Measurements from ENCODE around the gene CFAP53. TPM values are rescaled to one million over a fixed set of nuclear protein-coding genes. Genes with fewer than 3 reads are reported as not detected.

The CFAP53 gene
- total and polyA plus RNA-seq, 2 donors (not counting 3 experiments of a cell fraction or from before 2014, with no cell fraction given): 0.12 to 0.18 TPM

DNA sequence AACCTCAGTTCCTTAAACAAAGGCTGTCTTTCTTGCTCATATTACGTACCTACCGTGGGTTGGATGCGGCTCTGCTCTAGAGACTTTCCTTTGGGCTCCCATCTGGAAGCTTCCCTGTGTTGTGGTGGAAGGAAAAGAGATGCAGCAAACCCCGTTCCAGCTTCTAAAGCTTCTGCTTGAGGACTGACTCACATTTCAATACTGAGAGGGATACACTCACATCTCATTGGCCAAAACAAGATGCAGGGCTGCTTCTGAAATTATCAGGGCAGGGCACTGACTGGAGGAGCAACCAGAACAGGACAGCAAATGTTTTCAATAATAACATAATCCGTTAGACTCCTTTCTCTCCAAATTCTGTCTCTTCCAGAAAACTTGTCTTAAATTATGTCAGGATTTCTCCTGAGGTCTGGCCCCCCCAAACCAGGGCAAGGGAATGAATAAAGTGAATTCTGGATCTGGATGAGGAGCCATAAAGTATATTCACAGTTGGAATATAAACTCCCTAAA, 66.9 kb downstream of the CFAP53 start:
- no peak overlapping the region for H3K9ac ChIP-seq (replicated peaks; ENCODE audit: extremely low read depth, insufficient read depth, low read length)
- H2AFZ ChIP-seq (ENCODE audit: low read depth, low read length): no peak overlapping the region
- intact Hi-C loops (cut with micrococcal nuclease): no loop called here
- CTCF ChIA-PET: interaction anchor here (1.2 kb wide), 1 partner anchor 158 kb away, joined by 4 read pairs; no protein-coding TSS in a partner anchor
- no peaks in the 10 kb centered on the region for H3K9me3 ChIP-seq (replicated peaks; ENCODE audit: control insufficient read depth, insufficient read depth, low read length)
- TF ChIP-seq EZH2 (IDR thresholded peaks at IDR 0.05; ENCODE audit: borderline replicate concordance, low read depth, low read length, severe bottlenecking): no peak
- no peak for TF ChIP-seq MYC (IDR thresholded peaks at IDR 0.05; ENCODE audit: low read depth, low read length)
- TF ChIP-seq POLR2AphosphoS5 (IDR thresholded peaks at IDR 0.05; ENCODE audit: insufficient read depth, low read depth, low read length): no peak
- TF ChIP-seq POLR2A (IDR thresholded peaks at IDR 0.05; ENCODE audit: low read depth, low read length): no peak
- no peak for TF ChIP-seq FOS (IDR thresholded peaks at IDR 0.05; ENCODE audit: borderline replicate concordance, insufficient read depth, low read length)
- TF ChIP-seq MAX (IDR thresholded peaks at IDR 0.05; ENCODE audit: insufficient read depth, insufficient read length): no peak
- no peak for TF ChIP-seq GATA2 (IDR thresholded peaks at IDR 0.05; ENCODE audit: insufficient read depth, insufficient read length, low read depth, low read length)
- TF ChIP-seq, protein P1, sequence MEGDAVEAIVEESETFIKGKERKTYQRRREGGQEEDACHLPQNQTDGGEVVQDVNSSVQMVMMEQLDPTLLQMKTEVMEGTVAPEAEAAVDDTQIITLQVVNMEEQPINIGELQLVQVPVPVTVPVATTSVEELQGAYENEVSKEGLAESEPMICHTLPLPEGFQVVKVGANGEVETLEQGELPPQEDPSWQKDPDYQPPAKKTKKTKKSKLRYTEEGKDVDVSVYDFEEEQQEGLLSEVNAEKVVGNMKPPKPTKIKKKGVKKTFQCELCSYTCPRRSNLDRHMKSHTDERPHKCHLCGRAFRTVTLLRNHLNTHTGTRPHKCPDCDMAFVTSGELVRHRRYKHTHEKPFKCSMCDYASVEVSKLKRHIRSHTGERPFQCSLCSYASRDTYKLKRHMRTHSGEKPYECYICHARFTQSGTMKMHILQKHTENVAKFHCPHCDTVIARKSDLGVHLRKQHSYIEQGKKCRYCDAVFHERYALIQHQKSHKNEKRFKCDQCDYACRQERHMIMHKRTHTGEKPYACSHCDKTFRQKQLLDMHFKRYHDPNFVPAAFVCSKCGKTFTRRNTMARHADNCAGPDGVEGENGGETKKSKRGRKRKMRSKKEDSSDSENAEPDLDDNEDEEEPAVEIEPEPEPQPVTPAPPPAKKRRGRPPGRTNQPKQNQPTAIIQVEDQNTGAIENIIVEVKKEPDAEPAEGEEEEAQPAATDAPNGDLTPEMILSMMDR (IDR thresholded peaks at IDR 0.05; ENCODE audit: extremely low read depth in 1 of 2, insufficient read depth in 1 of 2, low read depth in 1 of 2, low read length in 2 of 2): no peak
- no peak for TF ChIP-seq JUN (IDR thresholded peaks at IDR 0.05; ENCODE audit: borderline replicate concordance, insufficient read depth, insufficient read length, low read depth)
- H3K27ac ChIP-seq (ENCODE audit: insufficient read depth, low read depth, low read length): no peak overlapping the region
- dilution Hi-C loops (cut with MboI; ENCODE audit: extremely low pct_ligation_motif_present, low sequenced_read_pairs): no loop called here
- no peaks in the 10 kb centered on the region for H4K20me1 ChIP-seq (replicated peaks; ENCODE audit: control insufficient read depth, extremely low read depth, insufficient read depth, low read length)
- POLR2A ChIA-PET: no interaction called here
- H3K4me1 ChIP-seq (ENCODE audit: control insufficient read depth, extremely low read depth, insufficient read depth, low read length): no peaks in the 10 kb centered on the region
- DNase-seq (ENCODE audit: low read depth, low spot score): no peak
- peaks cover 16 to 30% of the 10 kb centered on the region in 2 experiments for H3K27me3 ChIP-seq (ENCODE audit: control insufficient read depth in 2 of 2, insufficient read depth in 2 of 2, low read length in 2 of 2)
- no peak for FAIRE-seq
- no peaks in the 10 kb centered on the region for H3K9me1 ChIP-seq (replicated peaks; ENCODE audit: control insufficient read depth, extremely low read depth, insufficient read depth, low read length)
- no TSS peak for BruUV-seq (replicated peaks)
- no peaks in the 10 kb centered on the region for H3K79me2 ChIP-seq (ENCODE audit: control insufficient read depth, insufficient read depth, low read length)
- H3K36me3 ChIP-seq (ENCODE audit: control insufficient read depth in 2 of 2, extremely low read depth in 1 of 2, insufficient read depth in 2 of 2, low read length in 2 of 2): no peaks in the 10 kb centered on the region
- H3K4me3 ChIP-seq (replicated peaks in 1 of 3; ENCODE audit: insufficient read depth in 1 of 3, low read depth in 1 of 3, low read length in 3 of 3): no peak overlapping the region
- H3K4me2 ChIP-seq (ENCODE audit: insufficient read depth, low read length): no peak overlapping the region
